Posterior vena cava (tissue), 2 donors: ENCODE measurements around the gene OPRD1. TPM values are rescaled to one million over a fixed set of nuclear protein-coding genes. Genes with fewer than 3 reads are reported as not detected.
A peak's percentile ranks its signal among the peaks of the same experiment; 100 is the strongest.
"Not testable (repeated sequence)": the region's sequence is repeated elsewhere in the genome, so short reads cannot be mapped to it uniquely, and the experiment has no call there.

ENCODE experiments used
- DNase-seq: peaks from one replicate; pipeline ENCODE4 v3.0.0-alpha.2; 2020; ENCODE audit warnings: low spot score
- intact Hi-C, 2 donors: fragments of 100-400 bp; cut with DNase I; formaldehyde crosslinking; loops; one replicate each; pipeline versions ENCODE4 v1.14.1 to v1.14.2; 2022 to 2023
- total RNA-seq, 2 donors: library from RNA; stranded (reverse); fragmentation: NEBNext Ultra II Directional; extraction: Animal tissue kit (Norgen Biotek cat#: 25700); gene quantifications; one replicate each; pipeline ENCODE4 v1.2.1, GENCODE V29; 2021
- donor health status: DM: yes; HTN: yes; CAD: no.
- donor health status: DM: yes; HTN: yes; CAD: no.

Gene OPRD1
- total RNA-seq, 2 donors from 2014 or later = not detected

DNA sequence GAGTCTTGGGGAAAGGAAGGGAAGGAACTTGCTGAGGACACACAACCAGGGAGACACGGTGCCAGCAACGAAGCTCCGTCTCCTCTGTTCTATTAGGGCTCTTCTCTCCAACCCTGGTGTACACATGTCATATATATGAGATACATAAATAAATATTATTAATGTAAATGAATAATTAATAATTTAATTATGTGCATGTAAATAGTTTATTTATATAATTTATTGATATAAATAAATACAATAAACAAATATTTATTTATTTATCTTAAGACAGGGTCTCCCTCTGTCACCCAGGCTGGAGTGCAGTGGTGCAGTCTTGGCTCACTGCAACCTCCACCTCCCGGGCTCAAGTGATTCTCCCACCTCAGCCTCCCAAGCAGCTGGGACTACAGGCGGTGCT is 17.4 kb upstream of the OPRD1 start:
- intact Hi-C loops = loop anchor here (10.0 kb wide), 2 partner anchors 80 to 240 kb away; no protein-coding TSS in a partner anchor

DNA sequence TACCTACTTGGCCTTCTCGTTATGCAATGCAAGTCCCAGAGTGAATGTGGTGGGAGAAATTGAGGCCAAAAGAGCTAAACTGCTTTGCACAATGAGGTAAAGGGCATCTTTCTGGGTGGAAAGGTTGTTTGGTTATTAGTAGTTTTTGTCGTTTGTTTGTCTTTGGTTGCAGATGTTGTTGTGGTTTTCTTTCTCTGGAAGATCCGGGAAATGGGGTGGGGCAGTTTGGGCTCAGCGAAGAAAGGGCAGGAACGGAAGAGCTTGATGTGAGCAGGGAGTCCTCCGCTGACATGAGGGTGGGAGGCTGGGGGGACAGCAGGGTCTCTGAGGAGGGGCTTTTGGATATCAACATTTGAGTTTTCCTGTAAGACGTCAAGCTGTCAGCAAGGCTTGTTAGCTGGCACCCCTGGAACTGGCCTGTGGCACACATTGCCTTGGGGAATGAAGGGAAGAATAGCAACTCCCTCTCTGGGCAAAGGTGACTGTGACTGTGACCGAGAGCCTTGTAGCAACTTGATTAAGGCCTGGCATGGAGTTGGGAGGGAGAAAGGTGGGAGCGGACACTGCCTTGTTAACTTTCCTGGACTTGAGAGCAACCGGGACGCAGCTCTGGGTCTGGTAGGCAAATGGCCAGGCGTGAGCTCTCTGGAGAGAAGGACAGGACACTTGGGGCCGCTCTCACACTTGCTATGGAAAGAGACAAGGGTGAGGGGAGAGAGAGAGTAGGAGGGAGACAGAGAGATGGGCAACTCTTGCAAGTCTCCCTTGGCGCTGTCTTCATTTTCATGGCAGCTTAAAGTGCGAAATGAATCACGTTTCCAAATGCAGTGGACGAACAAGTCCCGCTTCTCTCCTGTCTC is 15.4 kb upstream of the OPRD1 start:
- intact Hi-C loops = loop anchor here (10.0 kb wide), 2 partner anchors 78 to 238 kb away; no protein-coding TSS in a partner anchor
- DNase-seq = no peak

More for the DNA sequence above, 17.4 kb upstream of the OPRD1 start:
- DNase-seq = not testable (repeated sequence)

DNA sequence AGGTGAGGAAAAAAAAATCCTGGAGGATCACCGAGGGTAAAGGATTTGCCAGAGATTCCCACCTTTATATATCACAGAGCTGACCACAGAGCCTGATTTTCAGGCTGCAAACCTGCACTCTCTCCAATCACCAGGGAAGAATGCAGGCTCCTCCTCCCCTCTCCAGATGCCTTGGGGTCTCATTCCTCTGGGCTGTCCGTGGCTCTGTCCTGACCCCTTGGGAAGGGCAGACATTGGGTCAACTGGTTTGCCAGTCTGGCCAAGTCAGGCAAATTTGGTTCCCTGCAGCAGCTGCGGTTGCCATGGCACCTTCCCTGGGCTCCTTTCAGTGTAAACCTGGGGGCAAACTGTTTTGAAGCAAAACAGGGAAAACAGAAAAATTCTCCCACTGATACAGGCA is 11.6 kb upstream of the OPRD1 start:
- no peak for DNase-seq
- intact Hi-C loops = no loop called here

DNA sequence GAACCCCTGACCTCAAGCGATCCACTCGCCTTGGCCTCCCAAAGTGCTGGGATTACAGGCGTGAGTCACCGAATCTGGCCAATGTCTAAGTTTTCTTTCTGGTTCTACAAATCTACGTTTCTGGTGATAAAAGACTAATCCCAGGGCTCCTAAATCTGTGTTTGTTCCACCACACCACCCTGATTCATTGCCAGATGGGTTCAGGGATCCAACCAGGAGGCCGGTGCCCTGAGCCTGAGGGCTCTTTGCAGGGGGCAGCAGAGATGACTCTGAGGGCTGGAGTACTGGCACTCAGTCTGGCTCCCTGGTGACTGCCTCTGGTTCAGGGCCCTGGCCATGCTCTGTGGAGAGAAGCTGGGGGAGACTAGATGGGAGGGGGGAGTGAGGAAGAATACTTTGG is 10.5 kb upstream of the OPRD1 start:
- intact Hi-C loops = no loop called here
- DNase-seq = no peak

DNA sequence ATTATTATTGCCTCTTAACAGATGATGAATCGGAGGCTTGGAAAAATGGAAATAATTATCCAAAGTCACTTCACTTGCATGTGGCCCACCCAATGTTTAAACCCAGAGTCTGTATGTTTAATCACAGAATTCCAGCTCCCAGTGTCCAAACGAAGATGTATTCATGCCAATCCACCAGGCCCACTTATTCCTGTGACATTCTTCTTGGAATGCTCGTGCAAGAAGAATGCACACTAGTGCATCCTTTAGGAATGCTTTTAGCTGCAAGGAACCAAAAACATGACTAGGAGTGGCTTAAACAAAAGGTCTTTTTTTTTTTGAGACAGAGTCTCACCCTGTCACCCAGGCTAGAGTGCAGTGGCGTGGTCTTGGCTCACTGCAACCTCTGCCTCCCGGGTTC is 8.9 kb upstream of the OPRD1 start:
- intact Hi-C loops = no loop called here
- no peak for DNase-seq

DNA sequence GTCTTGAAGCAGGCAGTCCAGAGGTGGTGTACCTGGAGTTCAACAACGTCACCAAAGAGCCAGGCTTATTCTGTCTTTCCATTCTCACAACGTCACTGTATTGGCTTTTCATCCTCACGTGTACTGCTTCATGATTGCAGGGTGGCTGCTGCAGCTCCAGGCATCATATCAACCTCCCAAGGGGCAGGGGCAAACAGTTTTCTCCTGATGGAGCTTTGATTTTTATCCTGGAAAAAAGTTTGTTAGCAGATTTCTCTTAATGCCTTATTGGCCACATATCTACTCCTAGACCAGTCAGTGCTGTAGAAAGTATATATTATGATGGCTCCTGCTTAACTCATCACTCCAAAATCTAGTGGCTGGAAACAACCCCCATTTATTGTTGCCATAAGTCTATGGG is 8.3 kb upstream of the OPRD1 start:
- DNase-seq = no peak
- intact Hi-C loops = no loop called here

DNA sequence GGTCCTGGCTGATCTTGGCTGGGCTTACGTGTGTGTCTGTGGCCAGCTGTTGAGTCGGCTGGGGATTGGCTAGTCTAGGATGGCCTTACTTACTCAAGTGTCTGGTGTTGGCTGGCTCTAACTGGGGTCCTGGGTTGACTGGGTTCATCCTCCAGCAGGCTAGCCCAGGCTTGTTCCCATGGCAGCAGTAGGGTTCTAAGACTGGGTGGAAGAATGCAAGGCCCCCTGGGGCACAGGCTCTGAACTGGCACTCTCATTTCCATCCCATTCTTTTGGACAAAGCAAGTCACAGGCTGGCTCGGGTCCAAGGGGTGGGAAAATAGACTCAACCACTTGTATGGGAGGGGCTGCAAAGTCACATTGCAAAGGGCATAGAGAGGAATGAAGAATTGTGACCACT is 7.9 kb upstream of the OPRD1 start:
- intact Hi-C loops = no loop called here
- DNase-seq = no peak

DNA sequence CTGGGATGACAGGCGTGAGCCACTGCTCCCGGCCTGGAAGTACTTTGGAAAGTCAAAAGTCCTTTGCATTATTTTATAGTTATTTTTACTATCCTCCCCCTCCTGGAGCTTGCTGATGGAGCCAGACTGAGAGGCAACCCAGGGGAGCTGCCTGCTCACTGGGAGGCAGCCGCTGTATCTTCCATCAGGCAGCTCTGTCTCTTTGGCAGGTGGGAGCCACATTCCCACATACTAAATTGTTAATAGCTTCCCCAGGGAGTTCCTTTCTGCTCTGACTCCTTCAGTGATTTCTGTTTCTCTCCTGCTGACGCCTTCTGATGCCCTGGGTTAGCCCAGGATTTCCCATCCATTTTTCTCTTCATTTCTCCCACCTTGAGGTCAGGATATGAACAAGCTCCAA is 4.9 kb upstream of the OPRD1 start:
- no peak for DNase-seq
- intact Hi-C loops = no loop called here

DNA sequence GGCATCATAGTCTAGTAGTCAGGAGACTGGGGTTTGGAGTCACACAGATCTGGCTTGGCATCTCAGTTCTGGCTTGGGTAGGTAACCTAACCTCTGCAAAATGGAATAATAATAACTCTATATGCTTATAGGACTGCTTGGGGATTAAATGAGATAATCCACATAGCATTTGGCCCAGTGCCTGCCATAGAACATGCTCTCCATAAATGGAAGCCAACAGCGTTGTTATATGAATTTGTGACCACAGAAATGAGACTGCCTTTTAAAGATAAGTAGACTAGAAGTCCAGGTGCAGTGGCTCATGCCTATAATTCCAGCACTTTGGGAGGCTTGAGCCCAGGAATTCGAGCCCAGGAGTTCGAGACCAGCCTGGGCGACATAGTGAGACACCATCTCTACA is 4.0 kb upstream of the OPRD1 start:
- no peak for DNase-seq
- intact Hi-C loops = no loop called here

DNA sequence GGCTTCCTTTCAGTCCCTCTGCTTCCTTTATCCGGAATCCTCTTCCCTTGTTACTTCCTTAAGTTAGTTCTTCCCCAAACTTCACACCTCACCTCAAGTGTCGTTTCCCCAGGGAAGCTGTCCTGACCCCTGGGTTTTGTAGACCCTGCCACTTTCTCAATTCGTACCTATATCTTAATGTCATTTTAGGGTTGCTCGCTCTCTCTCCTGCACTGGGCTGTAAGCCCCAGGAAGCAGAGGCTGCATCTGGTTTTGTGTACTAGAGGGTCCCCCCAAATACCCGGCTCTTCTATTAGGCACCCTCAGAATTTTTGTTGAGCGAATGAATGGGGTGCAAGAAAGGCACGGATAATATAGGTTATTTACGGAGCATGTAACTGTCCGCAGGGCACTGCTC is 603 bp upstream of the OPRD1 start:
- intact Hi-C loops = no loop called here
- DNase-seq = no peak

DNA sequence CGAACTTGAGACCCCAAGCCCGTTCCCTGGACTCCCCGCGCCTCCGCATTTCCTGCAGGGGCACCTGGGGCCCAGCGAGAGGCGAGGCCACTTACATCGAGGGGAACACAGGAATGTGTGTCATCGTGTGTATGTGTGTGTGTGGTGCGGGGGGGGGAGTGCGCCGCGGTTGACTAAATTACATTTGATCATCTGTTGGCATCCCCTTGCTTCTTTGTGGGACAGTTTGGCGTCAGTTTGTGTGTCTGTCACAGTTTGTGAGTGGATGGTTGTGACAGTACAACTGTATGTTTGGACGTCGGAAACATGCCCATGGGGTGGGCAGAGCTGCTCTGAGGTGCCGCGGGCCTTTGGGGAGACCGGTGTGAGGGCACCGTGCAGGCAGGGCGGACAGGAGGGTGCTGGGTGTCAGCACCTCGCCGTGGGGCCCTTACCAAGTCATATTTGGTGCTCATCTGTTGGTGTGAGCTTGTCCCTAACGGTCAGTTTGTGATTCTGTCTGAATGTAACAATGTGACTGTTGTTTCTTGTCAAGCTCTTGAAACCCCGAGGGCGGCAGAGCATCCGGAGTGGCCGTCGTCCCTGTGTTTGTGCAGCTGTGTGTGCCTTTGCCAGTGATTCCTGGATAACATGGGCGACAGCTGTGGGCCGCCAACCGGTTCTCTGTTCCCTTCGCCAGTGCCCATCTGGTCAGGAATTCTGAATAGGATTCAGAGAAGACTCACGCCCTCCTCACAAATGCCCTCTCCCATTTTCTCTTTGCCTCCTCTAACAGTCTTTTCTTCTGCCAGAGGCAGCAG is 899 bp downstream of the OPRD1 start:
- no peak for DNase-seq
- intact Hi-C loops = no loop called here

DNA sequence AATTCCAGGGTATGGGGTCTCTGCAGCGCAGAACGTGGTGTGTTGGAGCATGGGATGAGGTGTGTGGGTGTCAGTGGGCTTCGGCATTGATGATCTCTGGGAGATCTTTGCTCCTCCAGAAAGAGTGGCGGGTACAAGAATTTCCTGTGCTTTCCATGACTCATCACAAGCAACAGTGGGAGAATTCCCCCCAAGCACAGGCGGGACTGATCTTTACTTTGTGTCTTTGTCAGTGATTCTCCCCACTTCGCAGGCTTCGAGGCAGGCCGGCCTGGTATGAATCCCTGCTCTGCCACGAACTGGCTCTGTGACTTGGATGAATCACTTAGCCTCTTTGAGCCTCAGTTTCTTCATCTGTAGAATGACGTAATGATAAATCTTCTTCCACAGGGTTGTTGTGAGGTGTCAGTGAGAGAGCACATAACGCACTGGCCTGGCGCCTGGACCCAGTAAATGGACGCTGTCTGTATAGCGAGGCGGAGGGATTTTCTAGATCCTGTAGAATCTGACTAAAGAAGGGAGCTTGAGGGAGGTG is 2.0 kb downstream of the OPRD1 start:
- no peak for DNase-seq
- intact Hi-C loops = no loop called here

DNA sequence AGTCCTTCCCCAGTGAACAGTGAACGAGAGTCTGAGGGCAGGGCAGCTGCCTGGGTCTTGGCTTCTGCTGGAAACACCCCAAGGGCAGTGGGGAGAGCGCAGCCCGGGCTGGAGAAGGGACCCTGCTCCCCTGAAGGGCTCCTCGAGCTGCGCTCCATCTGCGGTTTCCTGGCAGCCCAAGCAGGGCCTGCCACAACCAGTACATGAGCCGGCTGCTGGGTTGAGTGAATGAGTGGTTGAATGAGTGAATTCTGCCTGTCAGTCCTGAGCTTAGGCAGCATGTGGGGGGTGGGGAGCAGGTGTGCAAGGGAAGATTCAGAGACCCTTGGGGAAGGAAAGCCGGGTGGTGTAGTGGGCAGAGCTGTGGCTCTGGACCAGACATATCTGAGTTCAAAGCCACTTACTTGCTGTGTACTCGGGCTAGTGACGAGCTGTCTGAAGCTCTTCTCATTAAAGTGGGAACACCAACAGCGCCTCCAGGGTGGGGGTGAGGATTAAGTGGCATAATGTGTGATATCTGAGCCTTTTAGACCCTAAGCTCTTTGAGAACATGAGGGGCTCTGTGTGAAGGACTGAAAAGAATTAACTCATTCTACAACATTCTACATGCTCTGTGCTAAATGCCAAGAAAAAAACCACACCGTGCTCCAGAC is 3.7 kb downstream of the OPRD1 start:
- no peak for DNase-seq
- intact Hi-C loops = no loop called here

DNA sequence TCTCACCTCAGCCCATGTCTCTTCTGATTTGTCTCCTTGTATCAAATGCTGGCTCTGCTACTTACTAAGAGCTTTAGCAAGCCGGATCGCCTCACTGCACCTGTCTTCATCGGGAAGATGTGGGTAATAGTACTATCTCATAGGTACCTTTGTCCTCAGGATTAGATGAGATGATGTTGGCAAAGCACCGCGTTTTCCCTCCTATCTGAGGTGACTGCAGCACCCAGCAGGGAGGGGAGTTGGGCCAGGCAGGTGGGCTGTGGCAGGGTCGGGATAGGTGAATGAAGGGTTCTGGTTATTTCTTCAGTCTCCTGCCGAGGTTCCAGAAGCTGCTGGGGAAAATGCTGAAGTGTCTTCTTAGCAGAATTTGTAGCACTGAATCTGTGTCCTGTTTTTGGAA is 5.2 kb downstream of the OPRD1 start:
- DNase-seq = no peak
- intact Hi-C loops = no loop called here

DNA sequence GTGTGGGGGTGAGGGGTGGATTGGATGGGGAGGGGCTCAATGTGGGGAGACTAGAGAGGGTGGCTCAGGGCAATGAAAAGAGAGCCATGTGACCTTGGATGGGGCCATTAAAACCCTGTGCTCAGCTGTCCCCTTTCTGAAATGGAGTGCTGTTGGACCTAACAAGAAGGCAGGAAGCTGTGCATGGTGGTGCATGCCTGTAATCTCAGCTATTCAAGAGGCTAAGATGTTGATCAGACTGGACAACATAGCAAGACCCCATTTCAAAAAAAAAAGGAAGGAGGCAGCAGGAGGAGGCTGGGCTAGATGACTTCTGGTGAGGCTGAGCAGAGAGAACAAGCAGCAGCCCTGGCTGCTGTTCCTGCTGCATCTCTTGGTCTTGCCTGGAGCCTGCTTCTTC is 7.0 kb downstream of the OPRD1 start:
- intact Hi-C loops = no loop called here

DNA sequence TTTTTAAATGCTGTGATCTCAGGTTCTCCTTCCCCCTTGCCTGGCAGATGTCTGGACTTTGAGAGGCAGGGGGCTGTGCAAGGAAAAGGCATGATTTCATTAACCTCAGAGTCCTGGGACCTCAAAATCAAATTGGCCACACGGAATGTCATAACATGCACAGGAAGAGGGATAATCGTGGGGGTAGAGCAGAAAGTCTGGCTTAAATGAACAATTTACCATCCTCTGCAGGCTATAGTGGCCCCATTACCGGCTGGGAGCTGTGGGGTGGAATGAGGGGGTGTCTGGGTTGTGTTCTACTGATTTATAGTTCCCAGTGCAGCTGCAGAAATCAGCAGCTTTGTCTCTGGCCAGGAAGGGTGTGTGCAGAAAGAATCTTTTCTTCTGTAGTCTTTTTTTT is 10.8 kb downstream of the OPRD1 start:
- intact Hi-C loops = loop anchor here in 1 of 2 donors (5.0 kb wide), 1 partner anchor 815 kb away; no protein-coding TSS in a partner anchor
- DNase-seq = no peak

More for the DNA sequence above, 7.0 kb downstream of the OPRD1 start:
- DNase-seq = no peak

DNA sequence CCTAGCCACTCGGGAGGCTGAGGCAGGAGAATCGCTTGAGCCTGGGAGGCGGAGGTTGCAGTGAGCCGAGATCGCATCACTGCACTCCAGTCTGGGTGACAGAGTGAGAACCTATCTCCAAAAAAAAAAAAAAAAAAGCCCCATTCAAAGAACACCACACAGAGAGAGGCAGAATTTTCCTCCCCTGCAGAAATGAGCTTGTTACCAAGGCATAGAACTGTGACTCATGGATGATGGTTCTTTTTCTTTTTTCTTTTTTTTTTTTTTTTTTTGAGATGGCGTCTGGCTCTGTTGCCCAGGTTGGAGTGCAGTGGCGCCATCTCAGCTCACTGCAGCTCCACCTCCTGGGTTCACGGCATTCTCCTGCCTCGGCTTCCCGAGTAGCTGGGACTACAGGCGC is 12.1 kb downstream of the OPRD1 start:
- not testable (repeated sequence) for DNase-seq
- intact Hi-C loops = loop anchor here in 1 of 2 donors (5.0 kb wide), 1 partner anchor 813 kb away; no protein-coding TSS in a partner anchor

DNA sequence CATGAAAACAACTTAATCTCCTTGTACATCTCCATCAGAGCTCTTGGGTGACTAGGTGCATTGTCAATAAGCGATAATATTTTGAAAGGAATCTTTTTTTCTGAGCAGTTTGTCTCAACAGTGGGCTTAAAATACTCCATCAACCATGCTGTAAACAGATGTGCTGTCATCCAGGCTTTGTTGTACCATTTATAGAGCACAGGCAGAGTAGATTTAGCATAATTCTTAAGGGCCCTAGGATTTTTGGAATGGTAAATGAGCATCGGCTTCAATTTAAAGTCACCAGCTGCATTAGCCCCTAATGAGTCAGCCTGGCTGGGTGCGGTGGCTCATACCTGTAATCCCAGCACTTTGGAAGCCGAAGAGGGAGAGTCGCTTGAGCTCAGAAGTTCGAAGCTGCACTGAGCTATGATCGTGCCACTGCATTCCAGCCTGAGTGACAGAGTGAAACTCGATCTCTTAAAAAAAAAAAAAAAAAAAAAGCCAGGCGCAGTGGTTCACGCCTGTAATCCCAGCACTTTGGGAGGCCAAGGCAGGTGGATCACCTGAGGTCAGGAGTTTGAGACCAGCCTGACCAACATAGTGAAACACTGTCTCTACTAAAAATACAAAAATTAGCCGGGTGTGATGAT is 16.4 kb downstream of the OPRD1 start:
- intact Hi-C loops, DNase-seq: not testable (repeated sequence)

DNA sequence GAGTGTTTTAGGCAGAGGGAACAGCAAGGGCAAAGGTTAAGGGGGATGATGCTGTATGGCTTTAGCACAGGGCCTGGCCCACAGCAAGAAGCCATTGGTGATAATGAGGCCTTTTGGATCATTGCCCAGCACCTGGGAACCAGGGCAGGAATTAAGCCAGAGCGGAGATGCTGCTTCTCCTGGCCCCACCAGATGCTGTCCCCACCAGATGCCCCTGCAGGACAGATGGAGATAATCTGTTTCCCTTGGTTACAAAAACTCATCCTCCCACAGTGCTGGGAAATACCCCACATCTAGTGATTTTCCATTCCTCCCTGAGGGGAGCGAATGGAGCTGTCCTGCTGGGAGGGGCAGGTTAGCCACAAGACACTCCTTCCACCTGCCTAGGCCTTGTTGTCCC is 18.8 kb downstream of the OPRD1 start:
- DNase-seq = peak; percentile 34
- intact Hi-C loops = no loop called here
